Measurements from ENCODE around the gene DTX1. TPM values are rescaled to one million over a fixed set of nuclear protein-coding genes. Genes with fewer than 3 reads are reported as not detected.

The DTX1 gene
- total and polyA plus RNA-seq, 4 donors: 2.1 to 33.2 (median 10.0) TPM

DNA sequence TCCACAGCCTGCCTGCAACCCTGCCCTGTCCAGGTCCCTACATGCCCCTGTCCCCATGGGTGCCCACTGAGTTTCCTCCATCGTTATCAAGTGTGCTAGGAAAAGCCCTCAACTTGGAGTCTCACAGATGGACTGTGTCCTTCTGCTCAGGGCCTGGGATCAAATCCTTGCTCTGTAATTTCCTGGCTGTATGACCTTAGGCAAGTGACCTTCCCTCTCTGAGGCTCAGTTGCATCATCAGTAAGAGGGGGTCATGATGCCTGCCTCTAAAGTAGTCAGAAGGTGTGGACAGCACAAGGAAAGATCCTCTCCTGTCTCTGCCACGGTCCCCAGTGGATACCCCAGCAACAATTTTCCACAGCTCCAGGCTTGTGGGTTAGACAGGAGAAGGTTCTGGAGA, 56.9 kb downstream of the DTX1 start:
- TF ChIP-seq HNF4G (IDR thresholded peaks at IDR 0.05) (no peak), RXRA (IDR thresholded peaks at IDR 0.05) (no peak), YY1 (IDR thresholded peaks at IDR 0.05) (no peak), FOXA2 (IDR thresholded peaks at IDR 0.05) (no peak), RAD21 (IDR thresholded peaks at IDR 0.05) (no peak), TAF1 (conservative IDR thresholded peaks at IDR 0.05) (no peak), SP1 (IDR thresholded peaks at IDR 0.05) (no peak), FOXA1 (IDR thresholded peaks at IDR 0.05) (no peak), JUND (IDR thresholded peaks at IDR 0.05) (no peak), GABPA (IDR thresholded peaks at IDR 0.05 in 1 of 2, conservative IDR thresholded peaks at IDR 0.05 in 1 of 2) (no peak)
- TF ChIP-seq, protein P1, sequence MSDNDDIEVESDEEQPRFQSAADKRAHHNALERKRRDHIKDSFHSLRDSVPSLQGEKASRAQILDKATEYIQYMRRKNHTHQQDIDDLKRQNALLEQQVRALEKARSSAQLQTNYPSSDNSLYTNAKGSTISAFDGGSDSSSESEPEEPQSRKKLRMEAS (IDR thresholded peaks at IDR 0.05): no peak
- TF ChIP-seq, protein P2, sequence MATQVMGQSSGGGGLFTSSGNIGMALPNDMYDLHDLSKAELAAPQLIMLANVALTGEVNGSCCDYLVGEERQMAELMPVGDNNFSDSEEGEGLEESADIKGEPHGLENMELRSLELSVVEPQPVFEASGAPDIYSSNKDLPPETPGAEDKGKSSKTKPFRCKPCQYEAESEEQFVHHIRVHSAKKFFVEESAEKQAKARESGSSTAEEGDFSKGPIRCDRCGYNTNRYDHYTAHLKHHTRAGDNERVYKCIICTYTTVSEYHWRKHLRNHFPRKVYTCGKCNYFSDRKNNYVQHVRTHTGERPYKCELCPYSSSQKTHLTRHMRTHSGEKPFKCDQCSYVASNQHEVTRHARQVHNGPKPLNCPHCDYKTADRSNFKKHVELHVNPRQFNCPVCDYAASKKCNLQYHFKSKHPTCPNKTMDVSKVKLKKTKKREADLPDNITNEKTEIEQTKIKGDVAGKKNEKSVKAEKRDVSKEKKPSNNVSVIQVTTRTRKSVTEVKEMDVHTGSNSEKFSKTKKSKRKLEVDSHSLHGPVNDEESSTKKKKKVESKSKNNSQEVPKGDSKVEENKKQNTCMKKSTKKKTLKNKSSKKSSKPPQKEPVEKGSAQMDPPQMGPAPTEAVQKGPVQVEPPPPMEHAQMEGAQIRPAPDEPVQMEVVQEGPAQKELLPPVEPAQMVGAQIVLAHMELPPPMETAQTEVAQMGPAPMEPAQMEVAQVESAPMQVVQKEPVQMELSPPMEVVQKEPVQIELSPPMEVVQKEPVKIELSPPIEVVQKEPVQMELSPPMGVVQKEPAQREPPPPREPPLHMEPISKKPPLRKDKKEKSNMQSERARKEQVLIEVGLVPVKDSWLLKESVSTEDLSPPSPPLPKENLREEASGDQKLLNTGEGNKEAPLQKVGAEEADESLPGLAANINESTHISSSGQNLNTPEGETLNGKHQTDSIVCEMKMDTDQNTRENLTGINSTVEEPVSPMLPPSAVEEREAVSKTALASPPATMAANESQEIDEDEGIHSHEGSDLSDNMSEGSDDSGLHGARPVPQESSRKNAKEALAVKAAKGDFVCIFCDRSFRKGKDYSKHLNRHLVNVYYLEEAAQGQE (IDR thresholded peaks at IDR 0.05): no peak
- TF ChIP-seq, protein P3, sequence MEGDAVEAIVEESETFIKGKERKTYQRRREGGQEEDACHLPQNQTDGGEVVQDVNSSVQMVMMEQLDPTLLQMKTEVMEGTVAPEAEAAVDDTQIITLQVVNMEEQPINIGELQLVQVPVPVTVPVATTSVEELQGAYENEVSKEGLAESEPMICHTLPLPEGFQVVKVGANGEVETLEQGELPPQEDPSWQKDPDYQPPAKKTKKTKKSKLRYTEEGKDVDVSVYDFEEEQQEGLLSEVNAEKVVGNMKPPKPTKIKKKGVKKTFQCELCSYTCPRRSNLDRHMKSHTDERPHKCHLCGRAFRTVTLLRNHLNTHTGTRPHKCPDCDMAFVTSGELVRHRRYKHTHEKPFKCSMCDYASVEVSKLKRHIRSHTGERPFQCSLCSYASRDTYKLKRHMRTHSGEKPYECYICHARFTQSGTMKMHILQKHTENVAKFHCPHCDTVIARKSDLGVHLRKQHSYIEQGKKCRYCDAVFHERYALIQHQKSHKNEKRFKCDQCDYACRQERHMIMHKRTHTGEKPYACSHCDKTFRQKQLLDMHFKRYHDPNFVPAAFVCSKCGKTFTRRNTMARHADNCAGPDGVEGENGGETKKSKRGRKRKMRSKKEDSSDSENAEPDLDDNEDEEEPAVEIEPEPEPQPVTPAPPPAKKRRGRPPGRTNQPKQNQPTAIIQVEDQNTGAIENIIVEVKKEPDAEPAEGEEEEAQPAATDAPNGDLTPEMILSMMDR (IDR thresholded peaks at IDR 0.05; ENCODE audit: low read depth, low read length, missing input control): no peak
- H3K4me1 ChIP-seq (ENCODE audit: control insufficient read depth in 4 of 4, insufficient read depth in 4 of 4, low read length in 3 of 4): no peaks in the 10 kb centered on the region
- no peak for DNase-seq (ENCODE audit: low spot score)
- no peaks in the 10 kb centered on the region for H3K27me3 ChIP-seq (ENCODE audit: control insufficient read depth in 4 of 4, insufficient read depth in 4 of 4, low read length in 3 of 4)
- no peak overlapping the region for H3K9ac ChIP-seq (ENCODE audit: low read depth in 1 of 2, low read length in 2 of 2)
- H3K9me3 ChIP-seq (ENCODE audit: control insufficient read depth in 4 of 4, low read length in 3 of 4): no peaks in the 10 kb centered on the region
- no peak overlapping the region for H3K27ac ChIP-seq (ENCODE audit: low read depth in 1 of 2, low read length in 2 of 2)
- 64% methylated on average over 2 of the region's 2 CpGs for WGBS
- H3K36me3 ChIP-seq (ENCODE audit: control insufficient read depth in 4 of 4, insufficient read depth in 3 of 4, low read depth in 1 of 4, low read length in 3 of 4): no peaks in the 10 kb centered on the region
- no peak overlapping the region for H3K4me3 ChIP-seq (ENCODE audit: low read depth in 1 of 3, low read length in 3 of 3)

DNA sequence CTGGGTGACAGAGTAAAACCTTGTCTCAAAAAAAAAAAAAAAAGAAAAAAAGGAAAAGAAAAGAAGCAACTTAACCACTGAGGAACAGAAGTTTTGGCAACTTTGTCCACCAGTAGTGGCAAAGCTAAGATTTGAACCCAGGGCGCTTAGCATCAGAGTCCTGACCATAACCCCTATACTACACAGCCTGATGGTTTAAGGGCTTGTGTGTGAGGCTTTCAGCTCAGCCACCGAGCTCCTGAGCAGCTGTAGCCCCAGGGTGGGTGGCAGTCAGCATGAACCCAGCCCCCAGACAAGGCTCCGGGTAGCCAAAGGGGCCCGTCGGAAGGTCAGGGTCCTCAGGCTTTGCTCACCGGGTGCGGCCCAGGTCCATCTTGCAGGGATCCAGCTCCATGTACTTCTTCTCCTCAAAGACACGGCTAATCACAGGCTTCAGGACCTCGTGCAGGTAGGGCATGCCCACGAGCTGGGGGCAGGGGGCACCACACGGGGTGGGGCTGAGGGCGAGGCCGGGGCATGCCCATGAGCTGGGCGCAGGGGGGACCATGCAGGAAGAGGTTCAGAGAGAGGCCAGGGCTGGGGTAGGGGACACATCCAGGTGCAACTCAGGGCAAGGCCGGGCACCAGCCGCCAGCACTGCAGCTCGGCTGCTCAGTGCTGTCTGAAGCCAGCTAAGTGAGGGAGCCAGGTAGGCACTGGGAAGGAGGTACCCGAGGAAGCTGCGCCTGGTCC, 58.1 kb downstream of the DTX1 start:
- WGBS: 91% methylated on average over 19 of the region's 19 CpGs
- Histone ChIP-seq H3K9me3 (ENCODE audit: control insufficient read depth in 4 of 4, low read length in 3 of 4) (no peaks in the 10 kb centered on the region), H3K36me3 (ENCODE audit: control insufficient read depth in 4 of 4, insufficient read depth in 3 of 4, low read depth in 1 of 4, low read length in 3 of 4) (no peaks in the 10 kb centered on the region), H3K4me3 (ENCODE audit: low read depth in 1 of 3, low read length in 3 of 3) (no peak overlapping the region), H3K9ac (ENCODE audit: low read depth in 1 of 2, low read length in 2 of 2) (no peak overlapping the region), H3K27ac (ENCODE audit: low read depth in 1 of 2, low read length in 2 of 2) (no peak overlapping the region), H3K27me3 (ENCODE audit: control insufficient read depth in 4 of 4, insufficient read depth in 4 of 4, low read length in 3 of 4) (no peaks in the 10 kb centered on the region), H3K4me1 (ENCODE audit: control insufficient read depth in 4 of 4, insufficient read depth in 4 of 4, low read length in 3 of 4) (no peaks in the 10 kb centered on the region)
- TF ChIP-seq, protein P2 (IDR thresholded peaks at IDR 0.05): no peak
- TF ChIP-seq YY1 (IDR thresholded peaks at IDR 0.05) (no peak), FOXA1 (IDR thresholded peaks at IDR 0.05) (no peak), RAD21 (IDR thresholded peaks at IDR 0.05) (no peak), SP1 (IDR thresholded peaks at IDR 0.05) (no peak), RXRA (IDR thresholded peaks at IDR 0.05) (no peak), GABPA (IDR thresholded peaks at IDR 0.05 in 1 of 2, conservative IDR thresholded peaks at IDR 0.05 in 1 of 2) (no peak)
- TF ChIP-seq, protein P4, sequence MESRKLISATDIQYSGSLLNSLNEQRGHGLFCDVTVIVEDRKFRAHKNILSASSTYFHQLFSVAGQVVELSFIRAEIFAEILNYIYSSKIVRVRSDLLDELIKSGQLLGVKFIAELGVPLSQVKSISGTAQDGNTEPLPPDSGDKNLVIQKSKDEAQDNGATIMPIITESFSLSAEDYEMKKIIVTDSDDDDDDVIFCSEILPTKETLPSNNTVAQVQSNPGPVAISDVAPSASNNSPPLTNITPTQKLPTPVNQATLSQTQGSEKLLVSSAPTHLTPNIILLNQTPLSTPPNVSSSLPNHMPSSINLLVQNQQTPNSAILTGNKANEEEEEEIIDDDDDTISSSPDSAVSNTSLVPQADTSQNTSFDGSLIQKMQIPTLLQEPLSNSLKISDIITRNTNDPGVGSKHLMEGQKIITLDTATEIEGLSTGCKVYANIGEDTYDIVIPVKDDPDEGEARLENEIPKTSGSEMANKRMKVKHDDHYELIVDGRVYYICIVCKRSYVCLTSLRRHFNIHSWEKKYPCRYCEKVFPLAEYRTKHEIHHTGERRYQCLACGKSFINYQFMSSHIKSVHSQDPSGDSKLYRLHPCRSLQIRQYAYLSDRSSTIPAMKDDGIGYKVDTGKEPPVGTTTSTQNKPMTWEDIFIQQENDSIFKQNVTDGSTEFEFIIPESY (IDR thresholded peaks at IDR 0.05): no peak
- TF ChIP-seq, protein P3 (IDR thresholded peaks at IDR 0.05; ENCODE audit: low read depth, low read length, missing input control): no peak
- no peak for DNase-seq (ENCODE audit: low spot score)

Measured in liver (tissue), 9 donors.